HG03469 (cell line): ENCODE data around the gene ZBTB2.
"Not testable (repeated sequence)": the region's sequence is repeated elsewhere in the genome, so short reads cannot be mapped to it uniquely, and the experiment has no call there.

Experiments
- ATAC-seq: cut with Tn5 transposase; IDR thresholded peaks from one replicate; pipeline ENCODE4 v1.9.1; 2021; ENCODE audit warnings: mild to moderate bottlenecking, moderate library complexity, moderate number of reproducible peaks; ENCODE audit not compliant: unreplicated experiment

Gene ZBTB2

DNA sequence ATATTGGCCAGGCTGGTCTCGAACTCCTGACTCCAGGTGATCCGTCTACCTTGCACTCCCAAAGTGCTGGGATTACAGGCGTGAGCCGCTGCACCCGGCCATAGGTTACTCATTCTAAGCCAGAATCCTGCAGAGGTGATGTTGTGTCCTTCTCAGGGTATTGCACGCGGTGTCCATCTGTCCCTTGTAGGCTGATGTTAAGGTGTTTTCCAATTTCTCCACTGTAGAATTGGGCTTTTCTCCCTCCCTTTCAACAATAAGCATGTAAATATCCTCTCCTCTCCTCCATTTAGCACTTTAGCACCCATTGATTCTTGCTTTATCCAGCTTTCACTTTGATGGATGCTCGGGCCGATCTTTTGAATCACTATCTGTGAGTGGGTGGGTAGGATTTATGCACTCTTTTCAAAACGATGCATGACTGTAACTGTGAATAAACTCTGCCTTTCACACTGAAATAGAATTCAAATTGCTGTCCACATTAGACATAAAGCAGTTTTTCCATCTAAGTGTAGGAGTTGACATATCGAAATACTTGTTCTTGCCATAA, 52.6 kb downstream of the ZBTB2 start:
- no peak for ATAC-seq

DNA sequence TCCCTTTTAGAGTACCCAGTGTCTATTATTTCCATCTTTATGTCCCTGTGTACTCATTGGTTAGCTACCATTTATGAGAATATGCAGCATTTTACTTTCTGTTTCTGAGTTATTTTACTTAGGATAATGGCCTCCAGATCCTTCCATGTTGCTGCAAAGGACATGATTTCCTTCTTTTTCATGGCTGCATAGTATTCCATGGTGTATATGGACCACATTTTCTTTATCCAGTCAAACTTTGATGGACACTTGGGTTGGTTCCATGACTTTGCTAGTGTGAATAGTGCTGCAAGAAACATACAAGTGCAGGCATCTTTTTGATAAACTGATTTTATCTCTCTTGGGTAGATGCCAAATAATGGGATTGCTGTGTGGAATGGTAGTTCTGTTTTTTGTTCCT, 55.4 kb downstream of the ZBTB2 start:
- ATAC-seq, result no peak

DNA sequence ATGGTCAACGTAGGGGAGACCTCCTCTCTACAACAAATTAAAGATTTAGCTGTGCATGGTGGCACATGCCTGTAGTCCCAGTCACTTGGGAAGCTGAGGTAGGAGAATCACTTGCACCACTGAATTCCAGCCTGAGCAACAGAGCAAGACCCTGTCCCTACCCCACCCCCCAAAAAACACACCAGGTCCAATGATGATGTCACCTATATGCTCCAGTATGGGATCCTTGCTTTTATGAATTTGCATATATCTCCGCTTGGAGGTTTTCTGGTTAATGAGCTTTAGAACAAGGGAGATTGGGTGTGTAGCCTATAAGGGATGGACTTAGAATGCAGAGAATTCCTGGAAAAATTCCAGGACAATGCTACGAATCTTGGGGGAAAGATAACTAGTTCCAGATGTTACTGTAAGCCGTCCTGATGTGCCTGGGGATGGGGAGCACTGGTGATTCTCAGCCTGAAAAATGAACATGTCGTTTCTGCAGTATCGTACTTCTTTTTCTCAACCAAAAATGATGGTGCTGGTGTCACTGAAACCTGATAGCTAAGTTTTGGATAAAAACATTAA, 61.1 kb downstream of the ZBTB2 start:
- no peak for ATAC-seq

DNA sequence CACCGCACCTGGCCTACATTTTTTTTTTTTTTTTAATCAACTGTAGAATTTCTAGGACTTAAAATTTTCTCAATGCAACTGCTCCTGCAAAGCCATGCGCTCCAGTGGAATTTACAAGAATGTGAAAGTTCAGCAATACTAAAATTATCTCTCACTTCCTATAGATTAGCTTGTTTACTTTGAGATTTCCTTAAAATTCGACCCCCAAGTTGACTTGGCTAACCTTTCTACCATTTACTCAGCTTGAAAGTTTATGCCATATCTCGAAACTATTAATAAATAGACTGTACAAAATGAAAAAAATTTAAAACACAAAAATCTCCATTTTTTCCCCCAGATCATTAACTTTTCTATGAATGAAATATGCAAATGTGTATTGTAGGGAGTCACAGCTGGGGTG, 64.3 kb downstream of the ZBTB2 start:
- no peak for ATAC-seq

DNA sequence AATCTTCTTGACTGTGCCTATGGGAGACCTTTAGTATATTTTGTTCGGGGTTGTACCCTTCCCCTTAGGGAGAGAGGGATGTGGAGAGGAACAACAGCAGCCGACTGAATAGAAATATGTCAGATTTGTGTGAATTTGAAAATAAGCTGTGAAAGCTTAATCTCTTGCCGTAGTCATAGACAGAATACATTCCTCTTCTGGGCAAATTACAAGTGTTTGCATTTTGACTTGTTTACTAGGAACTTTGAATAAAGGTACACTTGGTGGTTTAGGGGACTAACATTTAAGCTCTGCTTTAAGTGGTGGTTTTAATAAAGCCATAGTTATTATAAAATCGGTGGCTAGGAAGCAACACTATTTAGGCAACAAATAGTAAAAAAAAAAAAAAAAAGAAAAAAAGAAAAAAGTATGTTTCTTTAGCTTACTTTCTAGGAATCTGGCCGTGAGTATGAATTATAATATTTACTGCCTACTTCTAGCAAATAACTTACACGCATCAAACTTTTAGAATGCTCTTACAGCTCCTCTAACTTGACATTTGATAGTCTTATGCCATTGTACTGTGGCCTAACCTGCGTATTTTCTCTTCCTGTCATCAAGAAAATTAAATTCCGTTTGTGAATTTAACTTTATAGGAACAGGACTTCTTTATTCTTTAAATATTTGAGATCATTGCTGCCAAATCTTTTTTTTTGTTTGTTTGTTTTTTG, 65.1 kb downstream of the ZBTB2 start:
- ATAC-seq, result no peak

DNA sequence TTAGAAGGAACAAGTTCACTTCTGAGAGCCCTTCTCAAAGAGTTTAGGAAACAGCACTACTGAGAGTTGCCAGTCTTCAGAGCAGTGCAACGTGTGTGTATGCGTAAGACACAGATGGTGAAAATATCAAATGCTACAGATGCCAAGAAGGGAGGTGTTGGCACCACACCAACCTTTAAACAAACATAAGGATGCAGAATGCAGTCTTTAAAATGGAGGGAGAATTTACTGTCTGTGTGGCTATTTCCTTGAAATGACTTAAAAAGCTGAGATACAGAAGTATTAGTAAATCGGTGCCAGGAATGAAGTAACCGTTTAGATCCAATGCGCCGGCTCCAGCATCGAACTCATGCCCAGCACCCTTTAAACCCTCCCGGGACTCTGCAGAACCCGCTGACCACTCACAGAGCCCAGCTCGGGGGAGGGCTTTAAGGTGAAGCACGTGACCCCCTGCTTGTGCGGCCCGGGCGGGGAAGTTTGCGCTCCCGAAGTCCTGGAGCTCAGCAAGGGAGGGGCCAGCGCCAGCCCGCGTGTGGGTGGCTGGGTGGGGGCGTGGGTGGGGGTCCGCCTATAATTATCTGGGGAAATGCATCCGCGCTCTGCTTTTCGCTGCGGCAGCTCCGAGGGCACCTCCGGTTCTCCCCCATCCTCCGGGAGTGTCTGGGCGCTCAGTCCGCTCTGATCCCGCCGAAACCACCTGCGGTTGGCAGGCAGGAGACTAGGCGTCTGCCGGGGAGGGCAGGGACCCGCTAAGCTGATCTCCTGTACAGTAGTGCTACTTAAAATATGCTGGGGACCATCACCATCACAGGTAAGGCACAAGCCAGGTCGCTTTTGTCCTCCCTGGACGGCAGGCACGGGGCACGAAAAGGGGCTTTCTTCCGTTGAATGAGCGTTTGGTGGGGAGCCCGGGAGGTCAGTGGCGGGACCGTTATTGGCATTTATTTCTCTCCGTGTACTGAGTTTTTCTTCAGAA, 66.0 kb downstream of the ZBTB2 start:
- no peak for ATAC-seq

DNA sequence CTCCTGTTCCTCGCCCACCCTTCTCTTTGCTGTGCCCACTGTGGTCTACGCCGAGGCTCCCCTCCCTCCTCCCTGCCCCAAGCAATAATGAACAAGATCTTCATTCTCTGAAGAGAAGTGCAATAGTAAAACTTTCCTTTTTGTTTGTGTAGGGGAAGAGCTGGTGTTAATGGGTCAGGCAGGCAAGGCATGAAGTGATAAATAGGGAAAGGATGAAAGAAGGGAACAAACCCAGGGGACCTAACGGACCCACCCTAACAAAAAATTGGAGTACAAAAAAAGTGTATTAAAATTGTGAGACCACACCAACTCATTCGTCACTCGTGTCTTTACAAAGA, 66.9 kb downstream of the ZBTB2 start:
- no peak for ATAC-seq

DNA sequence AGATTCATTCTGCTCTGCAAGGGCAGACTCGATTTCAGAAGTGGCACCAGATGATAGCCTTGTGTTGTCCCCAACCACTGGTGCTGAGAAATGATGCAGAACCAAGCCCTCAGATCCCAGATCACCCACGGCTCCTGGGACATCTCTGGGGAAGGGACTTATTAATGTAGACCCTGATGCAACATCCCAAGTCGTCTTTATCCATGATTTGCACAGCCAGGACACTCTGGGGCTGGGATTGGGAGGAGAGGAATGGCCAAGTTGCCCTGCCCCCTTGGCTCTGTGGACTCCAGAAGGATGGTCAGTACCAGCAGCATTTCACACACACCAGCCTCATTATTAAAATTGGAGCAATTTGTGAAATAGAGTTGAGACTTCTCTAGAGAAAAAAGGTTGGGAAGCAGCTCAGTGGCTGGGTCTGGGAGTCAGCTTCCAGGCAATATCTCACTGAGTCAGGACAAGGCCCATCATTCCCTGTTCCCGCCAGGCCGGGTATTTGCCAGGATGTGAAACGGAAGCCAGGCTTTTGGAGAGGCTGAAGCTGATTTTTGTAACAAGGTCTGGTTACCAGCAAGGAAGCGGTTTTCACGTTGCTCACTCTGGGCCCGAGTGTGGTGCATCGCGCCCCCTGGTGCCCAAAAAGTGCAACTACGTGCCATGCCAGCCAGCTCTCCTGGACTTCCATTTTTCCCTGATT, 67.4 kb downstream of the ZBTB2 start:
- peak; percentile 60 for ATAC-seq

DNA sequence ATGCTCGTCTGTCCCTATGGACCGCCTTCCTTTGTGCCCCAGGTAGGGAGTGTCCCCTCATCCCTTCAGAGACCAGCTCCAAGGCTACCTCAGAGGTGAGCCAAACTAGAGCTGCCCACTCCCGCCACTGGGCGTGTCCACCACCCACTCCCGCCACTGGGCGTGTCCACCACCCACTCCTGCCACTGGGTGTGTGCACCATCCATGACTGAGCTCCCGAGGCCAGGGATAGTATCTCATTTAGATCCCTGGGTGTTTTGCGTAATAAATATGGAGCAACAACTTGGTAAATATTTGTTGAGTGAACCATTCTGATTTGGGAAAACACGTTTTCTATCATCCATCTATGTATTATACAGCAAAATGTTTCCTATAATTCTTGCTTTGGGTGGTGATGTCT, 68.8 kb downstream of the ZBTB2 start:
- ATAC-seq, result no peak

DNA sequence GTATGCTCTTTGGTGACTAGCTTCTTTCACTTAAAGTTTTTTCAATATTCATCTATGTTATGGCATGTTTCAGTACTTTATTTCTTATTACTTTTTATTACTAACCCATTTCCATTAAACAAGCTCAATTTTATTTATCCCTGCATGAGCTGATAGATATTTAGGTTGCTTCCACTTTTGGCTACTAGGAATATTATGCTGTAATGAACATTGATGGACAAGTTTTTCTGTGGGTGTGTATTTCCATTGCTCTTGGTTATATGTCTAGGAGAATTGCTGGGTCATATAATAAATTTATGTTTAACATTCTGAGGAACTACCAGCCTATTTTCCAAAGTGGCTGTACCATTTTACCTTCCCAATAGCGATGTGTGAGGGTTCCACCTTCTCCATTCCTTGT, 69.9 kb downstream of the ZBTB2 start:
- ATAC-seq, result no peak

DNA sequence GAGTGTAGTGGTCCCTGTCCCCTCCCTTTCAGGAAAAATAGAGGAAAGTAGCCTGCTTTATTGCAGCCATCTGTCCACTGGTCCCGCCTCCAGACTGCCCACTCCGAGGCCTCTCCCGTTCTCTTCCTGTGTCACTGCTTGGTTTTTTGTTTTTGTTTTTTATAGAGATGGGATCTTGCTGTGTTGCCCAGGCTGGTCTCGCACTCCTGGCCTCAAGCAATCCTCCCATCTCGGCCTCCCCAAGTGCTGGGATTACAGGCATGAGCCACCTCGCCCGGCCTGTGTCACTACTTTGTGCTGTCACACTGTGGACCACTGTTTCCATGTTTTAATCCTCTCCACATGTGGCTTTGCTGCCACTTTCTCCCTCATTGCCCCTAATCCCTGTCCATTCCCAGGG, 71.2 kb downstream of the ZBTB2 start:
- ATAC-seq, result no peak

DNA sequence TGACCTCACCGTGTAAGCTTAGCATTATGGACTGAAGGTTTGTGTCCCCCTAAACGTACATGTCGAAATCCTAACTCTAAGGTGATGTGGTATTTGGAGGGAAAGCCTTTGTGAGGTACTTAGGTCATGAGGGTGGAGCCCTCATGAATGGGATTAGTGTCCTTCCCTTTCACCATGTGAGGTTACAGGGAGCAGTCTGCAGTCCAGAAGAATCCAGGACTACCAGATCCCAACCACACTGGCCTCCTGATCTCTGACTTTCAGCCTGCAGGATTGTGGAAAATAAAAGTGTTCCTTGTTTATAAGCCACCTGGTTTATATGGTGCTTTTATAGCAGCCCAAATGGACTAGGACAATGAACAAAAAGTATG, 73.4 kb downstream of the ZBTB2 start:
- no peak for ATAC-seq

DNA sequence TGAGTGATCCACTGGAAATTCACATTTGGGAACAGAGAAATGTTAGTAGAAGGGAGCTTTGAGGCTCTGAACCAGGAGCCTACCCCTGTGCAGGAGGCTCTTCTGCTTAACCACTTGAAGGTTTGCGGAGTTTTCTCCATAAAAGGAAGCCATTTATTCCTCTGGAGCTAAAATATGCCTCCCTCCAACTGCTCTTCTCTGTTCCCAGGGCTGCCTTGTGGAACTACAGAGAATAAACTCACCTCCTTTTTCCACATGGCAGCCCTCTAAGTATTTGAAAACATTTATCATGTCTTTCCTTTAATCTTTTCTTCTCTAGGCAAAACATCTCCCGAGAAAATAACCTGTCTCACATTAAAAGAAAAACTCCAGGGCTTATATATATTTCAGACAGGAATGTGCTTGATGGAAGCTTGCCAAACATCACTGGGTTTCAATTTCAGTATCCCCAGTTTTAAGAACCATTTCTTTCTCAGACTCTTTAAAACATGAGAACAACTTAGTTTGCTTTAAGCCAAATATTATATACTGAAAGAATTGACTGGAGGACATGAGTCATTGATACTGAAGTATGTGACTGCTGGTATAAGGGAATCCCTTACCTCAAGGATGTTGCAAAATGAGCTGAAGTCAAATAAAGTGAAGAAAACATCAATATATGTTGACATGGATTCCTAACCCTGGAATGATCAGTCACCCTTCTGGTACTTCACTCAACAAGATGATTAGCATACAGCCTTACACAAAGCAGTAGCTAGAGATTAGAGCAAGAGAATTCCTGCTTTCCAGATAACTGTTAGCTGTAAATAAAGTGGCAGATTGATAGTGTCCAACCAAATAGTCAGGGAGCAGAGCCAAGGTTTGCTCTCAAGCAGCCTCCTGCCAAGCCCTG, 74.0 kb downstream of the ZBTB2 start:
- ATAC-seq, result no peak

DNA sequence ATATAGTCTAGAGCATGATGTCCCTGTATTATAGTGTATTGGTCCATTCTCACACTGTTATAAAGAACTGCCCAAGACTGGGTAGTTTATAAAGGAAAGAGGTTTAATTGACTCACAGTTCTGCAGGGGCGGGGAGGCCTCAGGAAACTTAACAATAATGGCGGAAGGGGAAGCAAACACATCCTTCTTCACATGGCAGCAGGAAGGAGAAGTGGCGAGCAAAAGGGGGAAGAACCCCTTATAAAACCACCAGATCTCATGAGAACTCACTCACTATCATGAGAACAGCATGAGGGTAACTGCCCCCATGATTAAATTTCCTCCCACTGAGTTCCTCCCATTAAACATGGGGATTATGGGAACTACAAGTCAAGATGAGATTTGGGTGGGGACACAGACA, 75.7 kb downstream of the ZBTB2 start:
- not testable (repeated sequence) for ATAC-seq
